Fibroblast of lung (primary cell): Measurements from ENCODE around the gene MCOLN1. TPM values are rescaled to one million over a fixed set of nuclear protein-coding genes. Genes with fewer than 3 reads are reported as not detected.
A peak's percentile ranks its signal among the peaks of the same experiment; 100 is the strongest.

ENCODE experiments used
- DNase-seq, 2 donors: peaks; one replicate each; pipeline versions ENCODE4 v3.0.0 to v3.0.0-alpha.2; 2010; ENCODE audit warnings: low read depth in 2 of 2
- H2AFZ ChIP-seq: 2 replicates; pipeline ENCODE4 v1.5.1; 2012; ENCODE audit warnings: low read length, control low read depth, inconsistent platforms
- H3K27ac ChIP-seq: 2 replicates; pipeline ENCODE4 v1.5.1; 2011; ENCODE audit warnings: low read length, control low read depth; ENCODE audit not compliant: insufficient read depth
- H3K27me3 ChIP-seq: 2 replicates; pipeline ENCODE4 v1.5.1; 2011; ENCODE audit warnings: mild to moderate bottlenecking, low read length; ENCODE audit not compliant: control insufficient read depth, insufficient read depth
- H3K36me3 ChIP-seq: 2 replicates; pipeline ENCODE4 v1.5.1; 2011; ENCODE audit warnings: low read length; ENCODE audit not compliant: control insufficient read depth, insufficient read depth
- H3K4me1 ChIP-seq: 2 replicates; pipeline ENCODE4 v1.5.1; 2011; ENCODE audit warnings: low read length; ENCODE audit not compliant: control insufficient read depth, insufficient read depth; ENCODE audit errors: extremely low read depth
- H3K4me2 ChIP-seq: 2 replicates; pipeline ENCODE4 v1.5.1; 2011; ENCODE audit warnings: low read length, control low read depth; ENCODE audit not compliant: insufficient read depth; ENCODE audit errors: extremely low read depth
- H3K4me3 ChIP-seq, 4 experiments: fragments of 200-600 bp in 1 of 4; sonication (generic) in 1 of 4; replicated peaks in 1 of 4; 2 replicates each; pipeline ENCODE4 v1.5.1; 2011 to 2016; ENCODE audit warnings: low read length in 4 of 4, low read depth in 3 of 4, mild to moderate bottlenecking in 3 of 4, control low read depth in 2 of 4, inconsistent platforms in 1 of 4, mixed read lengths in 1 of 4; ENCODE audit not compliant: insufficient read depth in 1 of 4; ENCODE audit errors: control extremely low read depth in 1 of 4
- H3K79me2 ChIP-seq: 2 replicates; pipeline ENCODE4 v1.5.1; 2012; ENCODE audit warnings: mild to moderate bottlenecking, low read length, inconsistent platforms; ENCODE audit not compliant: control insufficient read depth, insufficient read depth
- H3K9ac ChIP-seq: 2 replicates; pipeline ENCODE4 v1.5.1; 2011; ENCODE audit warnings: mild to moderate bottlenecking, low read length, control low read depth; ENCODE audit not compliant: insufficient read depth
- H3K9me3 ChIP-seq: 2 replicates; pipeline ENCODE4 v1.5.1; 2012; ENCODE audit warnings: low read depth, low read length; ENCODE audit not compliant: control insufficient read depth, insufficient read depth
- H4K20me1 ChIP-seq: 2 replicates; pipeline ENCODE4 v1.5.1; 2011; ENCODE audit warnings: low read length; ENCODE audit not compliant: control insufficient read depth, insufficient read depth; ENCODE audit errors: extremely low read depth
- CTCF ChIP-seq, 2 donors: IDR thresholded peaks in 1 of 2; conservative IDR thresholded peaks in 1 of 2; 1 replicate in 1 of 2; 2 replicates in 1 of 2; pipeline ENCODE4 v1.5.1; 2011 to 2012; ENCODE audit warnings: low read length in 2 of 2, control low read depth in 1 of 2, inconsistent platforms in 1 of 2, low read depth in 1 of 2, mild to moderate bottlenecking in 1 of 2
- EZH2 ChIP-seq: IDR thresholded peaks from 2 replicates; pipeline ENCODE4 v1.5.1; 2012; ENCODE audit warnings: low read length, control low read depth, mild to moderate bottlenecking; ENCODE audit errors: missing control alignments
- polyA plus RNA-seq, 2 donors: library from polyadenylated mRNA; depleted of rRNA in 1 of 2; stranded (reverse) in 1 of 2; unstranded in 1 of 2; fragments of >200 nt; gene quantifications; 2 replicates each; pipeline ENCODE4 v1.2.1, GENCODE V29; 2011 to 2012; ENCODE audit warnings: missing spikeins in 1 of 2
- total RNA-seq: library from RNA; depleted of rRNA; stranded (reverse); fragments of >200 nt; gene quantifications from 2 replicates; pipeline ENCODE4 v1.2.1, GENCODE V29; 2014

Gene MCOLN1
- total and polyA plus RNA-seq, 2 donors (not counting 1 experiment from before 2014, with no cell fraction given) = 4.0 to 15.1 TPM

GRCh38 chr19:7540761-7541474 is 18.5 kb downstream of the MCOLN1 start:
- peaks cover 22% of the 10 kb centered on the region for H3K36me3 ChIP-seq
- H3K9ac ChIP-seq = no peak overlapping the region
- no peaks in the 10 kb centered on the region for H3K79me2 ChIP-seq
- no peaks in the 10 kb centered on the region for H3K27me3 ChIP-seq
- H3K4me2 ChIP-seq = no peak overlapping the region
- H4K20me1 ChIP-seq = no peaks in the 10 kb centered on the region
- peaks cover 3% of the 10 kb centered on the region for H3K4me1 ChIP-seq
- no peak overlapping the region for H3K4me3 ChIP-seq
- TF ChIP-seq CTCF (conservative IDR thresholded peaks at IDR 0.05 in 1 of 2, IDR thresholded peaks at IDR 0.05 in 1 of 2; ENCODE audit: low read depth in 1 of 2, low read length in 2 of 2) = no peak
- no peak overlapping the region for H2AFZ ChIP-seq
- no peak overlapping the region for H3K27ac ChIP-seq
- no peaks in the 10 kb centered on the region for H3K9me3 ChIP-seq
- DNase-seq = peak in 1 of 2 donors; percentile 44

DNA sequence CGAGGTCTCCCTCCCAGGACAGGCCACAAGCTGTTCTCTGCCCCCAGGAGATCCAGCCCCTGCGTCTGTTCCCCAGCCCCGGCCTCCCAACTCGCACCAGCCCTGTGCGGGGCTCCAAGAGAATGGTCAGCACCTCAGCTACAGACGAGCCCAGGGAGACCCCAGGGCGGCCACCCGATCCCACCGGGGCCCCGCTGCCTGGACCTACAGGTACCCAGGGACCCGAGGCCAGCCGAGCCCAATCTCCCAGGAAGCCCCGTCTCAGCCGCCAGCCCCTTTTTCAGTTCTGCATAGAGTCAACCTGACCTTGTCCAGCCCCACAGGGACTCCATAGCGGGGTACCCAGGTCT is 19.0 kb downstream of the MCOLN1 start:
- peaks cover 22% of the 10 kb centered on the region for H3K36me3 ChIP-seq
- DNase-seq = no peak

DNA sequence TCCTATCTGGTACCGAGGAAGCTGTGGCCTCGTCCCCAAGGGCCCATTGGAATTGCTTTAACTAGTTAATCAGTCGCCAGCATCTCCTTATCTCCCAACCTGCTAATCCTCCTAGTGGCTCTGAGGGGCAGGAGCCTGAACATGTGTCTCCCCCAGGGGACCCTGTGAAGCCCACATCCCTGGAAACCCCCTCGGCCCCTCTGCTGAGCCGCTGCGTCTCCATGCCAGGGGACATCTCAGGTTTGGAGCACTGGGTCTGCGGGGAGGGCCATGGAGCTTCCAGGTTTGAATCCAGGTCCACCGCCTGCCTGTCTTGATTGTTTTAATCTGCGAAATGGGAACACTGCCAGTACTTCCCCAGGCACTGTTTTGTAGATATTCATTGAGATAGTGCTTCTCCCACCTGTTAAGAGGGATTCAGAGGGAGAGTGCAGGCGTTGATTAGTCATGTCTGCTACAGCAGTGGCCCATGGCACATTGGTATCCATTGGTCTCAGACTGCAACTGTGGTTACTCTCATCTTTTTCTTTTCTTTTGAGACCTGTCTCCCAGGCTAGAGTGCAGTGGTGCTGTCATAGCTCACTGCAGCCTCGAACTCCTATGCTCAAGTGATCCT is 19.5 kb downstream of the MCOLN1 start:
- TF ChIP-seq CTCF (conservative IDR thresholded peaks at IDR 0.05 in 1 of 2, IDR thresholded peaks at IDR 0.05 in 1 of 2; ENCODE audit: low read depth in 1 of 2, low read length in 2 of 2) (no peak), EZH2 (no peak)
- no peaks in the 10 kb centered on the region for H3K27me3 ChIP-seq
- H3K36me3 ChIP-seq = peaks cover 22% of the 10 kb centered on the region
- no peak for DNase-seq
- H3K79me2 ChIP-seq = no peaks in the 10 kb centered on the region
- H3K27ac ChIP-seq = no peak overlapping the region
- no peaks in the 10 kb centered on the region for H4K20me1 ChIP-seq
- H3K4me3 ChIP-seq = no peak overlapping the region
- H2AFZ ChIP-seq = no peak overlapping the region
- no peak overlapping the region for H3K4me2 ChIP-seq
- H3K4me1 ChIP-seq = no peaks in the 10 kb centered on the region
- H3K9ac ChIP-seq = no peak overlapping the region
- H3K9me3 ChIP-seq = no peaks in the 10 kb centered on the region

More for the DNA sequence above, 19.0 kb downstream of the MCOLN1 start:
- Histone ChIP-seq H3K4me3 (no peak overlapping the region), H3K4me2 (no peak overlapping the region), H3K27me3 (no peaks in the 10 kb centered on the region), H3K4me1 (no peaks in the 10 kb centered on the region), H3K9ac (no peak overlapping the region), H3K9me3 (no peaks in the 10 kb centered on the region), H4K20me1 (no peaks in the 10 kb centered on the region), H3K79me2 (no peaks in the 10 kb centered on the region), H2AFZ (no peak overlapping the region), H3K27ac (no peak overlapping the region)
- no peak for TF ChIP-seq EZH2
